Sigmoid colon (tissue), 4 donors: ENCODE measurements around the gene RPL4.

ENCODE experiments used
- EP300 ChIP-seq, 4 donors: sonication (generic); formaldehyde crosslinking; IDR thresholded peaks; one replicate each; pipeline ENCODE4 v1.6.1; 2017; ENCODE audit warnings: antibody characterized with exemption in 4 of 4
- POLR2A ChIP-seq, 2 donors: fragments of 450-650 bp; IDR thresholded peaks; one replicate each; pipeline ENCODE4 v1.6.1; 2016; ENCODE audit warnings: antibody characterized with exemption in 2 of 2, mild to moderate bottlenecking in 2 of 2, moderate library complexity in 2 of 2
- POLR2AphosphoS5 ChIP-seq, 4 donors: sonication (generic); formaldehyde crosslinking; IDR thresholded peaks; one replicate each; pipeline ENCODE4 v1.6.1; 2017; ENCODE audit warnings: antibody characterized with exemption in 4 of 4
- TF ChIP-seq, protein P1 (sequence below), 4 experiments: fragments of 450-650 bp in 3 of 4; fragments of 200-600 bp in 1 of 4; IDR thresholded peaks; one replicate each; pipeline ENCODE4 v1.5.1; 2016 to 2019; ENCODE audit warnings: antibody characterized with exemption in 4 of 4, mild to moderate bottlenecking in 3 of 4, moderate library complexity in 2 of 4

DNA sequence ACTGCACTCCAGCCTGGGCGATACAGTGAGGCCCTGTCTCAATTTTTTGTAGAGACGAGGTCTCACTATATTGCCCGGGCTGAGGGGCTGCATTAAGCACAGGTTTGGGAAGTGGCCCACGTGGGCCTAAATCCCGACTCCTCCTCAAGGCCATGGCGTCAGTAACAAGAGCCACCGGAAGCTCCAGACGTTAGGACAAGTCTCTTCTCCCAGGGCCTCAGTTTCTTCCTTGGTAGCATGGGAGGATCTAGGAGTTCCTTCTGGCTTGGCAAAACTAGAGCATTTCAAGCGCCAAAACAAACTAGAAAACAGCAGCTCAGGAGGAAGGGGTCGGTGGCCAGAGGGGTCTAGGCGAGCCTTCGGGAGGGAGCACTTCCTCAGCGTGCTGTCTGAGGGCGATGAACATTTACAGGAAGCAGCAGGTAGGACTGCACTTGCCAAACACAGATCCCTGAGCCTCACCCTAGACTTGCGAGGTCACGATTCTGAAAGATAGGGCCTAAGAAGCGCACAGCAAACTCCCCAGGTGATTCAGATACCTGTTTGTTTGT is 7.6 kb downstream of the RPL4 start:
- TF ChIP-seq, protein P1, sequence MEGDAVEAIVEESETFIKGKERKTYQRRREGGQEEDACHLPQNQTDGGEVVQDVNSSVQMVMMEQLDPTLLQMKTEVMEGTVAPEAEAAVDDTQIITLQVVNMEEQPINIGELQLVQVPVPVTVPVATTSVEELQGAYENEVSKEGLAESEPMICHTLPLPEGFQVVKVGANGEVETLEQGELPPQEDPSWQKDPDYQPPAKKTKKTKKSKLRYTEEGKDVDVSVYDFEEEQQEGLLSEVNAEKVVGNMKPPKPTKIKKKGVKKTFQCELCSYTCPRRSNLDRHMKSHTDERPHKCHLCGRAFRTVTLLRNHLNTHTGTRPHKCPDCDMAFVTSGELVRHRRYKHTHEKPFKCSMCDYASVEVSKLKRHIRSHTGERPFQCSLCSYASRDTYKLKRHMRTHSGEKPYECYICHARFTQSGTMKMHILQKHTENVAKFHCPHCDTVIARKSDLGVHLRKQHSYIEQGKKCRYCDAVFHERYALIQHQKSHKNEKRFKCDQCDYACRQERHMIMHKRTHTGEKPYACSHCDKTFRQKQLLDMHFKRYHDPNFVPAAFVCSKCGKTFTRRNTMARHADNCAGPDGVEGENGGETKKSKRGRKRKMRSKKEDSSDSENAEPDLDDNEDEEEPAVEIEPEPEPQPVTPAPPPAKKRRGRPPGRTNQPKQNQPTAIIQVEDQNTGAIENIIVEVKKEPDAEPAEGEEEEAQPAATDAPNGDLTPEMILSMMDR (IDR thresholded peaks at IDR 0.05) = no peak
- TF ChIP-seq POLR2A (IDR thresholded peaks at IDR 0.05) (no peak), POLR2AphosphoS5 (IDR thresholded peaks at IDR 0.05) (no peak), EP300 (IDR thresholded peaks at IDR 0.05) (no peak)
